Hindlimb muscle (tissue), 1 donor: Measurements from ENCODE around the gene GPR39. TPM values are rescaled to one million over a fixed set of nuclear protein-coding genes. Genes with fewer than 3 reads are reported as not detected.
A peak's percentile ranks its signal among the peaks of the same experiment; 100 is the strongest.

Experiments
- DNase-seq: peaks from one replicate; pipeline ENCODE4 v3.0.0-alpha.2; 2013
- polyA plus RNA-seq: library from polyadenylated mRNA; unstranded; fragments of 120-200 nt; gene quantifications from one replicate; pipeline ENCODE4 v1.2.1, GENCODE V29; 2013; ENCODE audit not compliant: insufficient read length

GPR39 gene
- polyA plus RNA-seq, 1 donor = 0.13 TPM

- no peak for DNase-seq
Observed at GRCh38 chr2:132645176-132645575, 228.6 kb downstream of the GPR39 start.

- DNase-seq = no peak
Observed at GRCh38 chr2:132645722-132646539, 229.3 kb downstream of the GPR39 start.

GRCh38 chr2:132646540-132647108 is 230.0 kb downstream of the GPR39 start:
- no peak for DNase-seq

- no peak for DNase-seq
Observed at GRCh38 chr2:132651115-132652045, 234.8 kb downstream of the GPR39 start.

- no peak for DNase-seq
Observed at GRCh38 chr2:132652474-132652873, 235.9 kb downstream of the GPR39 start.

- no peak for DNase-seq
Observed at GRCh38 chr2:132654335-132654734, 237.7 kb downstream of the GPR39 start.

GRCh38 chr2:132654968-132655367 is 238.4 kb downstream of the GPR39 start:
- no peak for DNase-seq

- DNase-seq = peak; percentile 63
Observed at GRCh38 chr2:132656266-132656975, 239.8 kb downstream of the GPR39 start.

- DNase-seq = no peak
Observed at GRCh38 chr2:132659331-132659730, 242.7 kb downstream of the GPR39 start.

GRCh38 chr2:132662732-132663131 is 246.1 kb downstream of the GPR39 start:
- DNase-seq = no peak

GRCh38 chr2:132664096-132664495 is 247.5 kb downstream of the GPR39 start:
- no peak for DNase-seq

- no peak for DNase-seq
Observed at GRCh38 chr2:132665401-132666140, 249.0 kb downstream of the GPR39 start.

GRCh38 chr2:132667706-132668105 is 251.1 kb downstream of the GPR39 start:
- DNase-seq = no peak

- no peak for DNase-seq
Observed at GRCh38 chr2:132668189-132668823, 251.7 kb downstream of the GPR39 start.

GRCh38 chr2:132668987-132669907 is 252.6 kb downstream of the GPR39 start:
- DNase-seq = no peak

GRCh38 chr2:132669908-132670495 is 253.4 kb downstream of the GPR39 start, which contains the start of gene LYPD1:
Gene LYPD1, minus strand, starts transcription at chr2:132670205. Its CDS starts 273 bp downstream, at chr2:132669932.
- DNase-seq = no peak

GRCh38 chr2:132670496-132671150 is 254.0 kb downstream of the GPR39 start:
- no peak for DNase-seq

- DNase-seq = no peak
Observed at GRCh38 chr2:132671151-132671835, 254.7 kb downstream of the GPR39 start.
